H1 (cell line): ENCODE data around the gene SEMA6D. TPM values are rescaled to one million over a fixed set of nuclear protein-coding genes. Genes with fewer than 3 reads are reported as not detected.

Experiments used
- JUN ChIP-seq: IDR thresholded peaks from 2 replicates; pipeline ENCODE4 v1.6.1; 2011; ENCODE audit warnings: low read depth, mild to moderate bottlenecking, improper control_type of control experiment, low read length
- NANOG ChIP-seq: IDR thresholded peaks from 2 replicates; pipeline ENCODE4 v1.6.1; 2011; ENCODE audit warnings: low read length, low read depth, mild to moderate bottlenecking, inconsistent platforms; ENCODE audit not compliant: insufficient read depth, poor library complexity, severe bottlenecking
- polyA plus RNA-seq, 7 experiments: library from polyadenylated mRNA; depleted of rRNA in 3 of 7; stranded (reverse) in 5 of 7; unstranded in 2 of 7; fragments of >200 nt in 5 of 7; fragments of 200-250 nt in 2 of 7; gene quantifications; 1 replicate in 5 of 7; 2 replicates in 1 of 7; 4 replicates in 1 of 7; pipeline versions ENCODE4 v1.2.1 to v1.2.3, GENCODE V29; 2011 to 2013; ENCODE audit warnings: missing spikeins in 2 of 7, mixed read lengths in 2 of 7
- total RNA-seq: library from RNA; stranded (reverse); fragmentation: NEBNext Ultra II Directional; extraction: Animal tissue kit (Norgen Biotek cat#: 25700); gene quantifications from 2 replicates; pipeline ENCODE4 v1.2.1, GENCODE V29; 2021

The SEMA6D gene
- total and polyA plus RNA-seq, 2 of the 8 experiments (the other 6 are each of a cell fraction or from before 2014, with no cell fraction given) = 2.2 to 3.8 TPM

GRCh38 chr15:47716516-47716915 lies 789 bp upstream of the SEMA6D start (continued):
- no peak for TF ChIP-seq JUN
- no peak for TF ChIP-seq NANOG
